OCI-LY3 (cell line): ENCODE data around the gene FAU.

Source experiments
- H2AFZ ChIP-seq: fragments of 200-600, 300-600 bp; shearing (Covaris generic); 2 replicates; pipeline ENCODE4 v1.6.0; 2014; ENCODE audit warnings: antibody characterized with exemption, low read depth, low read length
- H3K27ac ChIP-seq: fragments of 200-600, 300-600 bp; sonication (generic); 2 replicates; pipeline ENCODE4 v1.5.1; 2014; ENCODE audit warnings: mild to moderate bottlenecking, low read length, moderate library complexity, mixed read lengths
- H3K27me3 ChIP-seq: fragments of 200-600, 300-600 bp; sonication (generic); 2 replicates; pipeline ENCODE4 v1.6.1; 2014; ENCODE audit warnings: low read depth, low read length, mixed read lengths
- H3K36me3 ChIP-seq: fragments of 200-600, 300-600 bp; sonication (generic); replicated peaks from 2 replicates; pipeline ENCODE3; 2014; ENCODE audit warnings: low read depth, low read length, mixed read lengths
- H3K4me1 ChIP-seq: fragments of 300-600, 200-600 bp; sonication (generic); 2 replicates; pipeline ENCODE4 v1.6.1; 2014; ENCODE audit warnings: low read length, mixed read lengths
- H3K4me2 ChIP-seq: fragments of 200-600, 300-600 bp; sonication (generic); 2 replicates; pipeline ENCODE4 v1.6.1; 2014; ENCODE audit warnings: low read length, mixed read lengths
- H3K4me3 ChIP-seq: fragments of 300-600, 200-600 bp; sonication (generic); 2 replicates; pipeline ENCODE4 v1.5.1; 2014; ENCODE audit warnings: antibody characterized with exemption, mild to moderate bottlenecking, low read length, moderate library complexity
- H3K79me2 ChIP-seq: fragments of 300-600, 200-600 bp; shearing (Covaris generic); 2 replicates; pipeline ENCODE4 v1.6.1; 2014; ENCODE audit warnings: mild to moderate bottlenecking, low read length, mixed read lengths
- H3K9ac ChIP-seq: fragments of 300-600, 200-600 bp; shearing (Covaris generic); 2 replicates; pipeline ENCODE4 v1.6.0; 2014; ENCODE audit warnings: mild to moderate bottlenecking, low read length, moderate library complexity
- H3K9me3 ChIP-seq: fragments of 200-600, 300-600 bp; shearing (Covaris generic); 2 replicates; pipeline ENCODE4 v1.6.1; 2014; ENCODE audit warnings: low read length, mixed read lengths; ENCODE audit not compliant: insufficient read depth
- H4K20me1 ChIP-seq: fragments of 200-600, 300-600 bp; sonication (generic); 2 replicates; pipeline ENCODE4 v1.6.1; 2016; ENCODE audit warnings: low read length, mixed read lengths; ENCODE audit not compliant: insufficient read depth
- CTCF ChIP-seq: fragments of 200-600, 300-600 bp; sonication (generic); IDR thresholded peaks from 2 replicates; pipeline ENCODE4 v1.5.1; 2014; ENCODE audit warnings: antibody characterized with exemption, low read length, low read depth
- EZH2phosphoT487 ChIP-seq: fragments of 200-600 bp; shearing (Covaris generic); IDR thresholded peaks from 2 replicates; pipeline ENCODE4 v1.6.1; 2018; ENCODE audit warnings: antibody characterized with exemption, mixed run types, low read depth

FAU gene

GRCh38 chr11:65118097-65118837 lies 3.7 kb downstream of the FAU start:
- Histone ChIP-seq H3K9ac (no peak overlapping the region), H3K4me2 (no peak overlapping the region), H3K4me3 (no peak overlapping the region), H3K4me1 (peaks cover 38% of the 10 kb centered on the region), H3K9me3 (no peaks in the 10 kb centered on the region), H2AFZ (no peak overlapping the region), H3K36me3 (peaks cover 43% of the 10 kb centered on the region), H3K79me2 (peaks cover 63% of the 10 kb centered on the region), H3K27ac (0 out of 2 replicates have a peak overlapping the region, but pooled peaks have one; percentile 5), H3K27me3 (no peaks in the 10 kb centered on the region), H4K20me1 (no peaks in the 10 kb centered on the region)
- TF ChIP-seq CTCF (no peak), EZH2phosphoT487 (no peak)

- Histone ChIP-seq H3K4me1 (peaks cover 37% of the 10 kb centered on the region), H3K4me3 (peak within 1 kb of the TSS; percentile 79), H3K9ac (peak within 1 kb of the TSS; percentile 68), H3K79me2 (peaks cover 60% of the 10 kb centered on the region), H3K9me3 (no peaks in the 10 kb centered on the region), H4K20me1 (no peaks in the 10 kb centered on the region), H3K27ac (peak within 1 kb of the TSS; percentile 59), H3K27me3 (no peaks in the 10 kb centered on the region), H3K4me2 (peak within 1 kb of the TSS; percentile 62), H2AFZ (no peak within 1 kb of the TSS), H3K36me3 (peaks cover 43% of the 10 kb centered on the region)
- TF ChIP-seq EZH2phosphoT487 (no peak), CTCF (peak; percentile 94)
Measured at GRCh38 chr11:65117206-65118096, 4.5 kb downstream of the FAU start, which contains the start of gene ZNHIT2. TSS of gene ZNHIT2 (minus strand) at chr11:65117701. CDS start at chr11:65117653, 48 bp downstream.

GRCh38 chr11:65116370-65117205 lies 5.3 kb downstream of the FAU start:
- H2AFZ ChIP-seq = no peak overlapping the region

More at GRCh38 chr11:65116370-65117205, 5.3 kb downstream of the FAU start:
- Histone ChIP-seq H3K4me2 (peak overlapping the region; percentile 62), H3K4me3 (peak overlapping the region; percentile 79), H3K27me3 (no peaks in the 10 kb centered on the region), H3K9ac (peak overlapping the region; percentile 68), H3K9me3 (no peaks in the 10 kb centered on the region), H3K27ac (peak overlapping the region; percentile 59), H3K4me1 (peaks cover 37% of the 10 kb centered on the region), H3K36me3 (peaks cover 42% of the 10 kb centered on the region), H4K20me1 (no peaks in the 10 kb centered on the region), H3K79me2 (peaks cover 53% of the 10 kb centered on the region)
- TF ChIP-seq EZH2phosphoT487 (no peak), CTCF (no peak)
